Right atrium auricular region (tissue), 2 donors: ENCODE data around the gene SS18L1. TPM values are rescaled to one million over a fixed set of nuclear protein-coding genes. Genes with fewer than 3 reads are reported as not detected.

Experiments used
- DNase-seq: peaks from one replicate; pipeline ENCODE4 v3.0.0-alpha.2; 2019; ENCODE audit warnings: low spot score
- H3K27ac ChIP-seq, 2 donors: fragments of 200-600 bp; sonication (generic); 1 replicate in 1 of 2; 2 replicates in 1 of 2; pipeline ENCODE4 v1.5.1; 2016 to 2019
- H3K27me3 ChIP-seq, 2 donors: fragments of 200-600 bp; sonication (generic); one replicate each; pipeline versions ENCODE4 v1.5.1 to v1.6.0; 2017 to 2019
- H3K36me3 ChIP-seq: fragments of 200-600 bp; sonication (generic); one replicate; pipeline ENCODE4 v1.5.1; 2016
- H3K4me1 ChIP-seq, 2 donors: fragments of 200-600 bp; sonication (generic); one replicate each; pipeline versions ENCODE4 v1.5.1 to v1.6.0; 2017 to 2019
- H3K4me3 ChIP-seq, 2 donors: fragments of 200-600 bp; sonication (generic); 1 replicate in 1 of 2; 2 replicates in 1 of 2; pipeline ENCODE4 v1.5.1; 2017 to 2019; ENCODE audit warnings: mild to moderate bottlenecking in 1 of 2, moderate library complexity in 1 of 2
- H3K9me3 ChIP-seq, 2 donors: fragments of 200-600 bp; sonication (generic); one replicate each; pipeline ENCODE4 v1.5.1; 2019
- CTCF ChIP-seq, 2 donors: fragments of 200-600 bp; sonication (generic); IDR thresholded peaks; one replicate each; pipeline ENCODE4 v1.5.1; 2019; ENCODE audit warnings: antibody characterized with exemption in 2 of 2
- total RNA-seq, 2 donors: library from RNA; depleted of rRNA; stranded (reverse); fragments of >200 nt; gene quantifications; one replicate each; pipeline ENCODE4 v1.1.0, GENCODE V29; 2016

The SS18L1 gene
- total RNA-seq, 2 donors from 2014 or later = 8.3 to 9.0 TPM

GRCh38 chr20:62133864-62134263 is 9.7 kb upstream of the SS18L1 start:
- Histone ChIP-seq H3K36me3 (peaks cover 96% of the 10 kb centered on the region), H3K9me3 (no peaks in the 10 kb centered on the region), H3K27me3 (no peaks in the 10 kb centered on the region), H3K4me1 (peaks cover 0 to 38% of the 10 kb centered on the region in 2 donors), H3K27ac (peak overlapping the region; percentile 51 to 65), H3K4me3 (no peak overlapping the region)
- peak in 1 of 2 donors; percentile 45 for TF ChIP-seq CTCF (IDR thresholded peaks at IDR 0.05)
- no peak for DNase-seq

GRCh38 chr20:62134735-62135231 is 8.8 kb upstream of the SS18L1 start:
- Histone ChIP-seq H3K4me3 (no peak overlapping the region), H3K9me3 (no peaks in the 10 kb centered on the region), H3K27me3 (no peaks in the 10 kb centered on the region), H3K36me3 (peaks cover 96% of the 10 kb centered on the region), H3K27ac (peak overlapping the region; percentile 51 to 65), H3K4me1 (peaks cover 0 to 41% of the 10 kb centered on the region in 2 donors)
- no peak for TF ChIP-seq CTCF (IDR thresholded peaks at IDR 0.05)
- peak; percentile 82 for DNase-seq

- Histone ChIP-seq H3K36me3 (peaks cover 96% of the 10 kb centered on the region), H3K9me3 (no peaks in the 10 kb centered on the region), H3K4me1 (peaks cover 0 to 50% of the 10 kb centered on the region in 2 donors), H3K27me3 (no peaks in the 10 kb centered on the region), H3K27ac (peak overlapping the region in 1 of 2 donors; percentile 11), H3K4me3 (no peak overlapping the region)
- TF ChIP-seq CTCF (IDR thresholded peaks at IDR 0.05) = no peak
- no peak for DNase-seq
Observed at GRCh38 chr20:62135573-62136266, 7.8 kb upstream of the SS18L1 start.

GRCh38 chr20:62136283-62137091 is 7.1 kb upstream of the SS18L1 start:
- H3K36me3 ChIP-seq = peaks cover 90% of the 10 kb centered on the region
- H3K9me3 ChIP-seq = no peaks in the 10 kb centered on the region
- DNase-seq = peak; percentile 79
- H3K4me3 ChIP-seq = no peak overlapping the region
- no peaks in the 10 kb centered on the region for H3K27me3 ChIP-seq
- H3K27ac ChIP-seq = no peak overlapping the region
- TF ChIP-seq CTCF (IDR thresholded peaks at IDR 0.05) = peak; percentile 68 to 80
- H3K4me1 ChIP-seq = peaks cover 0 to 57% of the 10 kb centered on the region in 2 donors

- no peak overlapping the region for H3K4me3 ChIP-seq
- H3K9me3 ChIP-seq = no peaks in the 10 kb centered on the region
- H3K4me1 ChIP-seq = peaks cover 0 to 57% of the 10 kb centered on the region in 2 donors
- TF ChIP-seq CTCF (IDR thresholded peaks at IDR 0.05) = no peak
- no peaks in the 10 kb centered on the region for H3K27me3 ChIP-seq
- H3K36me3 ChIP-seq = peaks cover 85% of the 10 kb centered on the region
- DNase-seq = no peak
- H3K27ac ChIP-seq = no peak overlapping the region
Observed at GRCh38 chr20:62137092-62137384, 6.5 kb upstream of the SS18L1 start.
